IMR-90 (cell line): Measurements from ENCODE around the gene IRAK4. TPM values are rescaled to one million over a fixed set of nuclear protein-coding genes. Genes with fewer than 3 reads are reported as not detected.
A peak's percentile ranks its signal among the peaks of the same experiment; 100 is the strongest.

ENCODE experiments used
- ATAC-seq: fragments of 200-7000 bp; cut with Tn5 transposase; 2 replicates; pipeline ENCODE4 v1.9.1; 2020; ENCODE audit warnings: low read depth, mild to moderate bottlenecking, moderate library complexity
- BruUV-seq: library from RNA; stranded (reverse); fragments of 400-500 nt; replicated peaks from 2 replicates; lab custom pipeline; 2021; lab: Mats Ljungman, UMichigan
- CTCF ChIA-PET: fragments of 300-600 bp; formaldehyde crosslinking; extraction: SDS; loops from one replicate; lab custom pipeline; 2021; ENCODE audit warnings: antibody characterized with exemption; lab: Yijun Ruan, JAX
- POLR2A ChIA-PET: fragments of 300-600 bp; sonication (Branson Sonifier 250); formaldehyde crosslinking; loops from one replicate; lab custom pipeline; 2022; ENCODE audit warnings: antibody characterized with exemption; ENCODE audit not compliant: unreplicated experiment; lab: Charles Lee
- DNase-seq: peaks from one replicate; pipeline ENCODE4 v3.0.0; 2013
- H2AFZ ChIP-seq: replicated peaks from 2 replicates; pipeline ENCODE3; 2013; ENCODE audit warnings: low read length, mild to moderate bottlenecking; ENCODE audit not compliant: poor library complexity
- H2AK5ac ChIP-seq: 2 replicates; pipeline ENCODE4 v1.6.1; 2013; ENCODE audit warnings: low read depth, low read length, inconsistent platforms
- H2AK9ac ChIP-seq: replicated peaks from 2 replicates; pipeline ENCODE3; 2013; ENCODE audit warnings: mild to moderate bottlenecking, low read depth, low read length, moderate library complexity; ENCODE audit not compliant: poor library complexity
- H2BK120ac ChIP-seq: 2 replicates; pipeline ENCODE4 v1.6.1; 2013; ENCODE audit warnings: low read depth, low read length, inconsistent platforms
- H2BK15ac ChIP-seq: 3 replicates; pipeline ENCODE4 v1.6.1; 2013; ENCODE audit warnings: low read depth, low read length, inconsistent platforms
- H2BK20ac ChIP-seq: 2 replicates; pipeline ENCODE4 v1.6.1; 2013; ENCODE audit warnings: low read depth, mild to moderate bottlenecking, inconsistent platforms, low read length, moderate library complexity
- H2BK5ac ChIP-seq: 2 replicates; pipeline ENCODE4 v1.6.1; 2013; ENCODE audit warnings: mild to moderate bottlenecking, low read depth, low read length, inconsistent platforms; ENCODE audit not compliant: poor library complexity, severe bottlenecking
- H3K14ac ChIP-seq: replicated peaks from 2 replicates; pipeline ENCODE4 v1.6.1; 2013; ENCODE audit warnings: low read depth, low read length, inconsistent platforms
- H3K18ac ChIP-seq: 2 replicates; pipeline ENCODE4 v1.6.1; 2013; ENCODE audit warnings: low read depth, low read length, control low read depth
- H3K23ac ChIP-seq: 2 replicates; pipeline ENCODE4 v1.6.1; 2013; ENCODE audit warnings: low read depth, low read length, inconsistent platforms
- H3K27ac ChIP-seq: 2 replicates; pipeline ENCODE4 v1.5.1; 2013; ENCODE audit warnings: mild to moderate bottlenecking, control low read depth, low read length; ENCODE audit not compliant: insufficient read depth
- H3K27me3 ChIP-seq: 2 replicates; pipeline ENCODE4 v1.6.1; 2013; ENCODE audit warnings: low read length; ENCODE audit not compliant: control insufficient read depth, insufficient read depth
- H3K36me3 ChIP-seq: 2 replicates; pipeline ENCODE4 v1.6.1; 2013; ENCODE audit warnings: low read length, mixed read lengths; ENCODE audit not compliant: control insufficient read depth, insufficient read depth
- H3K4ac ChIP-seq: 2 replicates; pipeline ENCODE4 v1.6.1; 2013; ENCODE audit warnings: low read depth, low read length, inconsistent platforms
- H3K4me1 ChIP-seq: 2 replicates; pipeline ENCODE4 v1.6.1; 2013; ENCODE audit warnings: low read length, mixed read lengths; ENCODE audit not compliant: control insufficient read depth, insufficient read depth
- H3K4me2 ChIP-seq: 2 replicates; pipeline ENCODE4 v1.6.1; 2013; ENCODE audit warnings: low read depth, mild to moderate bottlenecking, control low read depth, low read length, moderate library complexity
- H3K4me3 ChIP-seq: 2 replicates; pipeline ENCODE4 v1.5.1; 2013; ENCODE audit warnings: low read depth, mild to moderate bottlenecking, control low read depth, low read length, moderate library complexity; ENCODE audit not compliant: insufficient read depth
- H3K56ac ChIP-seq: 2 replicates; pipeline ENCODE4 v1.6.1; 2013; ENCODE audit warnings: low read length, inconsistent platforms; ENCODE audit not compliant: insufficient read depth; ENCODE audit errors: extremely low read depth
- H3K79me1 ChIP-seq, 2 experiments: 2 replicates each; pipeline ENCODE4 v1.6.1; 2013; ENCODE audit warnings: low read length in 2 of 2, inconsistent platforms in 1 of 2, low read depth in 1 of 2
- H3K9ac ChIP-seq: 2 replicates; pipeline ENCODE4 v1.6.1; 2013; ENCODE audit warnings: low read depth, low read length, control low read depth
- H3K9me1 ChIP-seq: 2 replicates; pipeline ENCODE4 v1.6.1; 2013; ENCODE audit warnings: low read length, inconsistent platforms; ENCODE audit not compliant: insufficient read depth
- H3K9me3 ChIP-seq: 2 replicates; pipeline ENCODE4 v1.6.1; 2013; ENCODE audit warnings: low read length; ENCODE audit not compliant: control insufficient read depth, insufficient read depth
- H4K20me1 ChIP-seq: 2 replicates; pipeline ENCODE4 v1.6.1; 2013; ENCODE audit warnings: low read length, inconsistent platforms; ENCODE audit not compliant: insufficient read depth
- H4K5ac ChIP-seq: 2 replicates; pipeline ENCODE4 v1.6.1; 2013; ENCODE audit warnings: mild to moderate bottlenecking, low read depth, low read length, control low read depth
- H4K8ac ChIP-seq, 2 experiments: 2 replicates each; pipeline ENCODE4 v1.6.1; 2013; ENCODE audit warnings: low read depth in 2 of 2, low read length in 2 of 2, control low read depth in 1 of 2, inconsistent platforms in 1 of 2
- H4K91ac ChIP-seq: 2 replicates; pipeline ENCODE4 v1.6.1; 2013; ENCODE audit warnings: low read depth, low read length, inconsistent platforms; ENCODE audit not compliant: insufficient read depth
- CEBPB ChIP-seq: IDR thresholded peaks from 2 replicates; pipeline ENCODE4 v1.6.1; 2012; ENCODE audit warnings: low read depth, low read length, improper control_type of control experiment
- NFE2L2 ChIP-seq: fragments of 150-350 bp; IDR thresholded peaks from 2 replicates; pipeline ENCODE4 v1.6.1; 2016; ENCODE audit warnings: low read depth, mild to moderate bottlenecking, low read length
- WGBS, 2 experiments: methylation state at CpG; one replicate each; pipeline versions ENCODE4 v1.1.5 to v1.1.7; 2013; ENCODE audit warnings: missing lambda C conversion rate in 2 of 2; ENCODE audit not compliant: insufficient read length in 1 of 2; ENCODE audit errors: extremely low coverage in 2 of 2; 5-methylcytosine and 5-hydroxymethylcytosine counted together
- dilution Hi-C: fragments of 300-500 bp; cut with HindIII; formaldehyde crosslinking; loops from one replicate; pipeline ENCODE4 v1.14.3; 2018; ENCODE audit warnings: low sequenced_read_pairs; ENCODE audit not compliant: unreplicated experiment
- in situ Hi-C: fragments of 300-500 bp; cut with MboI; formaldehyde crosslinking; loops from 3 replicates; pipeline ENCODE4 v1.14.3; 2019; ENCODE audit warnings: low sequenced_read_pairs, inconsistent platforms, mixed read lengths
- intact Hi-C: fragments of 100-400 bp; cut with micrococcal nuclease; formaldehyde crosslinking; loops from 2 replicates; pipeline ENCODE4 v1.10.0; 2022
- polyA plus RNA-seq, 3 experiments: library from polyadenylated mRNA; depleted of rRNA; stranded (reverse); fragments of >200 nt; gene quantifications; 2 replicates each; pipeline ENCODE4 v1.2.3, GENCODE V29; 2012; ENCODE audit warnings: low replicate concordance in 1 of 3
- total RNA-seq: library from RNA; depleted of rRNA; stranded (reverse); fragments of >200 nt; gene quantifications from 2 replicates; pipeline ENCODE4 v1.2.3, GENCODE V29; 2012

The IRAK4 gene
- total and polyA plus RNA-seq, 2 of the 4 experiments (the other 2 are of a cell fraction): 12.6 to 27.6 TPM

DNA sequence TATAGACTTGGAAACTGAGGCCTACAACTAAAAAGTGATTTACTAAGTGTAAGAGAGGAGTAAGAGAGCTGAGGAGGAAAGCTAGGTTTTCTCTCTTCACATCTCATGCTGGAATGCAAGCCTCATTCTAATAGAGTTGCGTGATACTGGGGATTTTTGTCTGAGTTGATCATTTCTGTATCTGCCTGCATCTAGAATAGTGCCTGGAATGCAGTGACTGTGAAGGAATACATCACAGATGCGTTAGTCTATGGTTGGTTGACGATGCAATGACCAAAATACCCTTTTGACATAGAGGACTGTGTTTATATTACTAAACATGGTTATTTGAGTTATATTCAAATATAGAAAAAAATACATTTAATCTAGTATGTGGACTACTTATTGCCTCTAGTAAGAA lies 67.9 kb downstream of the IRAK4 start:
- Histone ChIP-seq H2BK5ac (no peak overlapping the region), H3K18ac (no peak overlapping the region), H2BK20ac (no peak overlapping the region), H3K4me2 (no peak overlapping the region), H2AFZ (no peak overlapping the region), H4K91ac (no peak overlapping the region), H3K56ac (no peak overlapping the region), H2BK120ac (no peak overlapping the region), H4K5ac (no peak overlapping the region), H3K9ac (no peak overlapping the region), H2AK9ac (no peak overlapping the region), H3K4me1 (peaks cover 2% of the 10 kb centered on the region; the same call in 1 of the 2 replicates), H3K9me3 (no peaks in the 10 kb centered on the region), H3K27me3 (no peaks in the 10 kb centered on the region), H4K20me1 (no peaks in the 10 kb centered on the region), H3K4ac (no peak overlapping the region), H3K23ac (no peak overlapping the region), H4K8ac (no peak overlapping the region), H2BK15ac (no peak overlapping the region), H3K27ac (no peak overlapping the region), H3K4me3 (no peak overlapping the region), H3K36me3 (no peaks in the 10 kb centered on the region), H3K14ac (no peak overlapping the region), H2AK5ac (no peak overlapping the region), H3K9me1 (no peaks in the 10 kb centered on the region), H3K79me1 (no peaks in the 10 kb centered on the region)
- no CpG with 5 or more reads among the region's 3 CpGs for WGBS, 2 experiments
- dilution Hi-C loops (no loop called here), in situ Hi-C loops (no loop called here), intact Hi-C loops (no loop called here)
- BruUV-seq: no TSS peak
- TF ChIP-seq NFE2L2 (no peak), CEBPB (0 out of 2 replicates have a peak, but pooled peaks have one; percentile 22)
- DNase-seq: peak; percentile 69
- peak; percentile 51 for ATAC-seq
- ChIA-PET POLR2A (no interaction called here), CTCF (no interaction called here)
